Suppressor macrophage (primary cell): ENCODE results near the gene BPIFA2.
"Not testable (repeated sequence)": the region's sequence is repeated elsewhere in the genome, so short reads cannot be mapped to it uniquely, and the experiment has no call there.

Experiments used
- DNase-seq, 4 experiments: peaks; one replicate each; pipeline ENCODE4 v3.0.0-alpha.2; 2020 to 2022
- total RNA-seq, 17 experiments: gene quantifications; one replicate each; lab custom pipeline; 2026; ENCODE audit warnings: mixed read lengths in 6 of 17, inconsistent platforms in 3 of 17; lab: John Stamatoyannopoulos, UW

Gene BPIFA2
- total RNA-seq: 0 to 1.1 (median 0) reads per million in 17 experiments

GRCh38 chr20:33167859-33168258, at the start of gene BPIFA2:
Gene BPIFA2, plus strand, starts transcription at chr20:33168159. Its CDS starts 987 bp downstream, at chr20:33169146.
- DNase-seq: no peak

GRCh38 chr20:33119725-33120720, 47.9 kb upstream of the BPIFA2 start:
- DNase-seq: no peak

- no peak for DNase-seq
Observed at GRCh38 chr20:33120934-33121333, 47.0 kb upstream of the BPIFA2 start.

- DNase-seq: not testable (repeated sequence)
Observed at GRCh38 chr20:33122297-33122696, 45.7 kb upstream of the BPIFA2 start.

GRCh38 chr20:33124261-33124660, 43.7 kb upstream of the BPIFA2 start:
- DNase-seq: no peak

- no peak for DNase-seq
Observed at GRCh38 chr20:33124994-33125393, 43.0 kb upstream of the BPIFA2 start.

- no peak for DNase-seq
Observed at GRCh38 chr20:33125983-33126382, 42.0 kb upstream of the BPIFA2 start.

- no peak for DNase-seq
Observed at GRCh38 chr20:33127422-33128097, 40.4 kb upstream of the BPIFA2 start.

GRCh38 chr20:33130568-33131061, 37.3 kb upstream of the BPIFA2 start:
- DNase-seq: no peak

- DNase-seq: no peak
Observed at GRCh38 chr20:33131949-33132473, 35.9 kb upstream of the BPIFA2 start.

GRCh38 chr20:33132513-33133372, 35.2 kb upstream of the BPIFA2 start:
- DNase-seq: no peak

GRCh38 chr20:33133373-33133941, 34.5 kb upstream of the BPIFA2 start:
- DNase-seq: no peak

- no peak for DNase-seq
Observed at GRCh38 chr20:33137195-33137594, 30.8 kb upstream of the BPIFA2 start.

GRCh38 chr20:33139467-33139866, 28.5 kb upstream of the BPIFA2 start:
- no peak for DNase-seq

- no peak for DNase-seq
Observed at GRCh38 chr20:33145521-33145920, 22.4 kb upstream of the BPIFA2 start.

GRCh38 chr20:33147299-33147698, 20.7 kb upstream of the BPIFA2 start:
- no peak for DNase-seq

GRCh38 chr20:33148040-33148439, 19.9 kb upstream of the BPIFA2 start:
- no peak for DNase-seq

- DNase-seq: no peak
Observed at GRCh38 chr20:33154252-33154651, 13.7 kb upstream of the BPIFA2 start.

- DNase-seq: no peak
Observed at GRCh38 chr20:33158637-33159385, 9.1 kb upstream of the BPIFA2 start.

- DNase-seq: no peak
Observed at GRCh38 chr20:33159713-33160112, 8.2 kb upstream of the BPIFA2 start.

GRCh38 chr20:33160681-33161080, 7.3 kb upstream of the BPIFA2 start:
- DNase-seq: no peak
